HG02610 (cell line): ENCODE data around the gene PLG.
"Not testable (repeated sequence)": the region's sequence is repeated elsewhere in the genome, so short reads cannot be mapped to it uniquely, and the experiment has no call there.

Experiments
- ATAC-seq: cut with Tn5 transposase; IDR thresholded peaks from one replicate; pipeline ENCODE4 v1.9.1; 2021; ENCODE audit warnings: mild to moderate bottlenecking, moderate library complexity; ENCODE audit not compliant: unreplicated experiment

Gene PLG

DNA sequence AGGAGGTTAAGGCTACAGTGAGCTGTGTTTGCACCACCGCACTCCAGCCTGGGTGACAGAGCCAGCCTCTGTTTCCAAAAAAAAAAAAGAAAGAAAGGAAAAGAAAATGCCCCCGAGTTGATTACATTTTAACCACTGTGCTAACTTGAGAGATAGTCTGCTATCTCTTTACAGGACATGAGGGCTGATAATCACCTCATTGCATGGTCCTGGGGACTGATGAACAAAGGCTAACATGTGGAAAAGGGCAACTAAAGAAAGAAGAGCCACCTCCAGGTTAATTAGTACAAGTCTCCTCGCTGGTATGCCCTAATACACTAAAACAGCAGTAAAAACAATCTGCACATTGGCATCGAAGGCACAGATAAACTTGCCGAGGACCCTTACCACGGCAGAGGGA is 4.2 kb upstream of the PLG start:
- ATAC-seq = no peak

DNA sequence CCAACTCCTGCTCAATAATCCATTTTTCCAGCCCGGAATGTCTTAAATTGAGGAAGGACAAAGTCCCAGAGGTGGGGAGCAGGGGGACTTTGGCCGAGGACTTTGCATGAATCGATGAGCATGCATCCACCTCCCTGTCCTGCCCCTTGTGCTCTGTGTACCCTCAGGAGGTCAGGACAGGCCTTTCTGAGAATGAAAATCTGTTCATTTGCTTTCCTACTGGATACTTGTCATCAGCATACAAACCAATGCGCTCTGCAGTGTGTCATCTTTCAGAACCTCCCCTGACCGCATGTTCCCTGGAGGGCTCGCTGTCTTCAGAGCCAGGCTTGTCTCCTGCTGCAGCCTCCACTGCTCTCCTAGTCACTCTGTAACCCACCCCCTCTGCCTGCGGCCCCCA is 2.6 kb downstream of the PLG start:
- not testable (repeated sequence) for ATAC-seq

GRCh38 chr6:160708993-160709392 is 6.9 kb downstream of the PLG start:
- not testable (repeated sequence) for ATAC-seq

- no peak for ATAC-seq
Observed at GRCh38 chr6:160714731-160715316, 12.8 kb downstream of the PLG start.

DNA sequence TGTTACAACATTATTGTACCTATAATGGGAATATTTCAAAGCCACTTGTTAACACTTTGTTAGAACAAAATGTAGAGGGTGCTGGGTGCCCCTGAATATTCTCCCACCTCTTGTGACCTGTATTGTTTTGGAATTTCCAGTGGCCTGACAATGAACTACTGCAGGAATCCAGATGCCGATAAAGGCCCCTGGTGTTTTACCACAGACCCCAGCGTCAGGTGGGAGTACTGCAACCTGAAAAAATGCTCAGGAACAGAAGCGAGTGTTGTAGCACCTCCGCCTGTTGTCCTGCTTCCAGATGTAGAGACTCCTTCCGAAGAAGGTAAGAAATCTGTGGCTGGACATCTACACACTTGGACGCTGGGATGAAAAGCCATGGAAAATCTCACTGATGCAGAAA is 28.9 kb downstream of the PLG start:
- no peak for ATAC-seq

- ATAC-seq = peak; percentile 48
Observed at GRCh38 chr6:160733050-160733646, 31.1 kb downstream of the PLG start.

DNA sequence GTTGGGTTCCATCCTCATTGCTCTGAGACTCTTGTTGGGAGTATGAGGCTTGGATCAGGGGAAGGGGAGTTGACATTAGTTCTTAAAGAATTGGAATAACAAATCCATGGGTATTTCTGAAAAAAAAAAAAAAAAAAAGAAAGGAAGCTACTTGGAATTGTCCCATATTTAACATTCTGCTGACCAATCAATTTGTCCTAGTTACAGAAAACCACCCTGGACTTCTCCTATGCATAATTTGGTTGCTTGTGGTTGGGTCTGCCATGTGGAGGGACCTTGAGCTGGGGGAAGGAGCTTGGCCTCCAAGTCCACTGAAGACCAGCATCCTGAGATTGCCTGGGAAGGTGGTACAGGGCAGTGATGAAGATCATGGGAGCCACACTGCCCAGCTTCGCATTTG is 32.6 kb downstream of the PLG start:
- no peak for ATAC-seq

GRCh38 chr6:160735523-160735922 is 33.5 kb downstream of the PLG start:
- ATAC-seq = peak; percentile 91

- no peak for ATAC-seq
Observed at GRCh38 chr6:160737934-160738333, 35.9 kb downstream of the PLG start.

- no peak for ATAC-seq
Observed at GRCh38 chr6:160739955-160740354, 37.9 kb downstream of the PLG start.

- peak; percentile 99 for ATAC-seq
Observed at GRCh38 chr6:160741012-160741411, 39.0 kb downstream of the PLG start.

DNA sequence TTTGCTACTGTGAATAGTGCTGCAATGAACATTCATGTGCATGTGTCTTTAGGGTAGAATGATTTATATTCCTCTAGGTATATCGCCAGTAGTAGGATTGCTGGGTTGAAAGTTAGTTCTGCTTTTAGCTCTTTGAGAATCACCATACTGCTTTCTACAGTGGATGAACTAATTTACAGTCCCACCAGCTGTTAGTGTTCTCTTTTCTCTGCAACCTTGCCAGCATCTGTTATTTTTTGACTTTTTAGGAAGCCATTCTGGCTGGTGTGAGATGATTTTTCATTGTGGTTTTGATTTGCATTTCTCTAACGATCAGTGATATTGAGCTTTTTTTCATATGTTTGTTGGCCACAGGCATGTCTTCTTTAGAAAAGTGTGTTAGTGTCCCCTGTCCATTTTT is 40.0 kb downstream of the PLG start:
- ATAC-seq = no peak

DNA sequence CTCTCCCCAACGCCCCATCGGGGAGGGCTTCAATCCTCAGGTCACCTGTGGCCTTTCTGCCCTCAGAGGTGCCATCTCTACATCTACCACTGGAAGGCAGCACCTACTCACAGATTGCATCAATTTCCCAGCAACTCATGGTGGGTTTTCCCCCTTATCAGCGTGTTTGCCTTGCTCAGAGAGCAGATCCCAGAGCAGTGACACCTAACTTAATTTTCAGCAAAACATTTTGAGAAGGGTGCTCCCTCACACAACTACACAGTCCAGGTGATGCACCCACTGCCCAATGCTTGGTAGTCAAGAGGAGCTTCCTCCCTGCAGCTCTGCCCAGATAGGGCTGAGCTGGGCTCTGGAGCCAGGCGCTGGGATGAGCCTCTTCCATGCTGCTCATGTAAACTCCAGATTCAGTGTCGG is 48.2 kb downstream of the PLG start:
- peak; percentile 71 for ATAC-seq

GRCh38 chr6:160753211-160753610 is 51.2 kb downstream of the PLG start:
- not testable (repeated sequence) for ATAC-seq

- ATAC-seq = no peak
Observed at GRCh38 chr6:160755165-160755564, 53.1 kb downstream of the PLG start.

DNA sequence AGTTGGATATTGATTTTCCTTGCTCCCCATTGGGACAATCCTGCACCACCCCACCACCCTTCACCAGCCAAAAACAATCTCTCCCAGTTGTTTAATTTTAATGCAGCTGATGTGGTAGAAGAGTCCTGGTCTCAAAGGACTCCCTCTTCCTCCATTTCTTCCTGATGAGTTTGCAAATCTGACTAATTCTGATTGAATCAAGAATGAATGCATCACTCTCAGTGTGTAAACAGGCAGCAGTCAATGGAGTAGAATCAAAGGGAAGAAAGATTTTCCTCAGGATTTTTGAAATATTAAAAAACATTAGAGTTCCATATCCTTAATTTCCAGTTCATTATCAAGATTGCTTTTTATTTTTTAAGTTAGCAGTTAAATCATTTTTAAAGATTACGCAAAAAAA is 54.0 kb downstream of the PLG start:
- ATAC-seq = no peak

DNA sequence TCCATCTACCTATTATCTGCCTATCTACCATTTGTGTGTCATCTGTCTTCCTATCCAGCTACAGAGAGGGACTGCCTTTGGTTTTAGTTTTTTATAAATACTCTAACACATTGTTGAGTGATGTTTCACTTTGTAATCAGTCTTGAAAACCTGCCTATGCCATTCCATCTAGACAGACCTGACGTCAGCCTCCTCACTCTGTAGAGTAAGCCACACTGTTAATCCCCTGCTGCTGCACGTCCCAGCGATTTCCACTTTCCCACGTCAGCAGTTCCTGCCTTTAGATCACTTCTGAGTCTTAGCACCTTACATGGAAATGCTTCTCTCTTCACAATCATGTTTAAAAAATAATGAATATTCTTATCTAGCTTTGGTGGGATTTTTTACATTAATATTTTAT is 54.8 kb downstream of the PLG start:
- ATAC-seq = no peak

DNA sequence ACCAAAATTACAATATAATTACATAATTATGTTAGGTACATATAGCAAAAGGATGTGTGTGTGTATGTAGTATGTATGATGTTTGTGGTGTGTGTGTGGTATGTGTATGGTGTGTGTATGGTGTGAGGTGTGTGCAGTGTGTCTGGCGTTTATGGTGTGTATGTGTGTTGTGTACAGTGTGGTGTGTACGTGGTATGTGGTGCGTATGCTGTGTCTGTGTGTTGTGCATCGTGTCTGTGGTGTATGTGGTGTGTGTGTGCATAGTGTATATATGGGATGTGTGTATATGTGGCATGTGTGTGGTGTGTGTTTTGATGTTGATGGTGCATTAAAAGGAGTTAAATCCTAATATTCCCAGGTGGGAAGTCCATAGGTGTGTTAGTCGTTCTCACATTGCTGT is 62.8 kb downstream of the PLG start:
- no peak for ATAC-seq

GRCh38 chr6:160765412-160765811 is 63.4 kb downstream of the PLG start:
- ATAC-seq = no peak

- ATAC-seq = no peak
Observed at GRCh38 chr6:160766657-160766988, 64.6 kb downstream of the PLG start.

DNA sequence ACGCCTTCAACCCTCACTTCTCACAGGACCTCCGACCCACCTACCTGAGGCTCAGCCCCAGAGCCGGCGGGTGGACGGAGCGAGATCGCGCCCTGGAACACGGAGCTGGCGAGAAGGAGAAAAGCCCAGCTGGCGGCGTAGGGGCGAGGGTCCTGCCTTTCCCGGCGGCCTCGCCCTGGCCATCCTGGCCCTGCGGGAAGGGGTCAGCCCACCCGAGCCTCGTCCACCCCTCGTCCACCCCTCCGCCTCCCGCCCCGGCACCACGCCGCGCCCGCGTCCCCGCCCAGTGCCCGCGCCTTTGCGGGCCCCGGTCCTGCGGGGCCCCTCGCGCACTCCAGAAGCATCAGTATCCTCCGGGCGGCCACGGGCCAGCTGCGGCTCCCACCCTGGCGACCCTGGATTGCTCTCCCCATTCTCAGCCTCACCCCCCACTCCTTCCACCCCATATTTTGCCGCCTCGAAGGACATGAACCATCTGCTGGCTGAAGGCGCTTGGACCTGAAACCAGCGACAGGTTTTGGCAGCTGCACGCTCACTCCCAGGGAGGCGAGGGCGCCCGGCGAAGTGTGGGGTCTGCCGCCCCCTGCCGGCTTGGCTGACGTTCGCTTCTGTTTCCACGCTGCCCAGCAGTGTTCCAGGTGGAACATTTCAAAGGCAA is 65.1 kb downstream of the PLG start:
- peak; percentile 90 for ATAC-seq

- no peak for ATAC-seq
Observed at GRCh38 chr6:160767647-160768019, 65.6 kb downstream of the PLG start.

DNA sequence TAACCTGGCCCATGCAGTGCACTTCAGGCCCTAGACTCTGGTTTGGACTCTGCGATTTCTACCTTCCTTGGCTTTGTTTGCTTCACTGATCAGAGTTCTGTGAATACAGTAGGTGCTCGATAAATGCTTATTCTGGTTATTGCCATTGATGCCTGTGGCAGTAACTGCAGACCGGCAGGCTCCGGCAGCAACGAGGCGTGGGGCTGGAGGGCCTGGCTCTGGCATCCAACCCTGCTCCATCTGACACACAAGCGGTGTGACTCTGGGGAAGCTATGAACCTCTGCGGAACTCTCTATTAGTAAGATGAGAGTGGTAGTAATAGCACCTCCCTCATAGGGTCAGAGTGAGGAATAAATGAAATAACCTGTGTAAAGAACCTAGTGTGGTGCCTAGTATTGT is 66.1 kb downstream of the PLG start:
- ATAC-seq = no peak
